Measurements from ENCODE around the gene PDE6D. TPM values are rescaled to one million over a fixed set of nuclear protein-coding genes. Genes with fewer than 3 reads are reported as not detected.

The PDE6D gene
- polyA plus RNA-seq, 12 donors: 15.6 to 31.9 (median 19.5) TPM; not detected in 1

DNA sequence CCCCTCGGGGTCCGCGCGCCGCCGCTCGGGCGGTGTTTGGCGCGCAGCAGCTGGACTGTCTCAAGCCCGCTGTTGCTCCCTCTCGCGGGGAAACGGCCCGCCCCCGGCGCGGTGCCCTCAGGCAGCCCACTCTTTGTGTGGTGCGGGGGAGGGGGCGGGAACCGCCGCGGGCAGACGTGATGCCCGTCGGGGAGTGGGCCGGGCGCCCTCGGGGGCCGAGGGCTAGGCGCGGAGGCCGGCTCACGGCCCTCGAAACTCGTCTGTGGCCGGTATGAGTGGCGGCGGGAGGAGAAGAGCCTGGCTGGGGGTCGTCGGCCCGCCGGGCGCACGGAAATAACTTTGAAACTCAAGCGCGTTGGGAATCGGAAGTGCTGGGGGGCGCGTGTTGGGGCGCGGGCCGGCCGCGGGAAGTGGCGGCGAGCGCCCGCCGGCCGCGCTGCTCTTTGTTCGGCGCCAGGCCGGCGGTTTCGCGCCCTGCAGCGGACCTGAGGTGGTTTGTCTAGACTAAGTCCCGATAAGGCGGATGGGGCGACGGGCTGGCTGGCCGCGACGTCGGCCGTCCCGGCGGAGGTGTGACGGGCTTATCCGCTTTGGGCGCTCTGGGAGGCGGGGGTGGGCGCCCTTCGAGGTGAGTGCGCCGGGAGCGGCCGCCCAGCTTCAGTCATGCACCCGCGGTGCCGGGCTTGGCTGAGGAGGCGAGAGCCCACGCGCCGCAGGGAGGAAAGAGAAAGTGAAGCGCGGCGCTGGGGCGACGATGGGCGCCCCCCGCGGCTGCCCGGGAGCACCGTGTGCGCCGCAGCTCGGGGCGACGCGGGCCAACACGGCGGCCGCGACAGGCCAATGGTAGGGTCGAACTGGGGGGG is 72.1 kb downstream of the PDE6D start:
- DNase-seq: no peak

DNA sequence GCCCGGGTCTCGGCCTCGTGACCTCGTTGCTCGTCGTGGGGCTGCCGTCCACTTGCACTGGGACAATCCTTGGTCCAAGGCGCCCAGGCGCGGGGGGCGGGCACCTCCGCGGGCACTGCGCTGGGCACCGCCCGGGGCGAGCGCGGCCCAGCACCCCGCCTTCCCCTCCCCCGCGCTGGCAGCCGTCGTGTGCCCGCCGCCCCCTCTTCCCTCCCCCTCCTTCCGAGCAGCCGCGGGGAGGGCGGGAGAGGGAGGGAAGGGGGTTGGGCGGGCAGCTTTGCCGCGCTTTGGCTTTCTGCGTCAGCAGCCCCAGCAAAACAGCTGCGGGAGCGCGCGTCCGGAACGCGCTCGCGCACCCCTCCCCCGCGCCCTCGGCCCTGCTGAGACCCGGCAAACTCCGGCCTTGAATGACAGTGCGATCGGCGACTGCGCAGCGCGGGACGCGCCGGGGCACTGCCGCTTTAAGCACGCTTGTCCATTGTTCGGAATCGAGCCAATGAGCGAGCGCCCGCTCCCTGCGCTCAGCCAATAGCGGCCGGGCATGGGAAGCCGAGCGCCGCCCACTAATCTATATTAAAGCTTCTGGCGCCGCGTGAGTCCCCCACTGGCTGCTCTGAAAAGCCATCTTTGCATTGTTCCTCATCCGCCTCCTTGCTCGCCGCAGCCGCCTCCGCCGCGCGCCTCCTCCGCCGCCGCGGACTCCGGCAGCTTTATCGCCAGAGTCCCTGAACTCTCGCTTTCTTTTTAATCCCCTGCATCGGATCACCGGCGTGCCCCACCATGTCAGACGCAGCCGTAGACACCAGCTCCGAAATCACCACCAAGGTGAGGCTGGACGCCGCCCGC is 72.9 kb downstream of the PDE6D start, which contains the start of gene PTMA:
Gene PTMA (plus strand): TSS at position 599 of the 846 bp plus-strand sequence. CDS start 182 bp downstream, at position 781.
- DNase-seq: peak; percentile 100

DNA sequence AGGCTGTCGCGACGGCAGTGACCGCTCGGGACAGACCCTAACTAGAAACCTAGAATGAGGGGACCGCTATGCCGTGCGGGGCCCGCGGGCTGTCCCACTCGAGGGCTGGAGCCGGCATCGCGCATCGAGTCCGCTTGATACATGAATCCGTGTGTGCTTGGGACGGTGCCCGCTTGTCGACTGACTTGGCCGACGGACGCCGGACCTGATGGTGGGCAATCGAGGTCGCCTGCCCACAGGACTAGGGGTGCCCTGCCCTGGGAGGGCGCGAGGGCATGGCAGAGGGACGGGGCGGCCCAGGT is 73.5 kb downstream of the PDE6D start:
- peak; percentile 83 for DNase-seq

DNA sequence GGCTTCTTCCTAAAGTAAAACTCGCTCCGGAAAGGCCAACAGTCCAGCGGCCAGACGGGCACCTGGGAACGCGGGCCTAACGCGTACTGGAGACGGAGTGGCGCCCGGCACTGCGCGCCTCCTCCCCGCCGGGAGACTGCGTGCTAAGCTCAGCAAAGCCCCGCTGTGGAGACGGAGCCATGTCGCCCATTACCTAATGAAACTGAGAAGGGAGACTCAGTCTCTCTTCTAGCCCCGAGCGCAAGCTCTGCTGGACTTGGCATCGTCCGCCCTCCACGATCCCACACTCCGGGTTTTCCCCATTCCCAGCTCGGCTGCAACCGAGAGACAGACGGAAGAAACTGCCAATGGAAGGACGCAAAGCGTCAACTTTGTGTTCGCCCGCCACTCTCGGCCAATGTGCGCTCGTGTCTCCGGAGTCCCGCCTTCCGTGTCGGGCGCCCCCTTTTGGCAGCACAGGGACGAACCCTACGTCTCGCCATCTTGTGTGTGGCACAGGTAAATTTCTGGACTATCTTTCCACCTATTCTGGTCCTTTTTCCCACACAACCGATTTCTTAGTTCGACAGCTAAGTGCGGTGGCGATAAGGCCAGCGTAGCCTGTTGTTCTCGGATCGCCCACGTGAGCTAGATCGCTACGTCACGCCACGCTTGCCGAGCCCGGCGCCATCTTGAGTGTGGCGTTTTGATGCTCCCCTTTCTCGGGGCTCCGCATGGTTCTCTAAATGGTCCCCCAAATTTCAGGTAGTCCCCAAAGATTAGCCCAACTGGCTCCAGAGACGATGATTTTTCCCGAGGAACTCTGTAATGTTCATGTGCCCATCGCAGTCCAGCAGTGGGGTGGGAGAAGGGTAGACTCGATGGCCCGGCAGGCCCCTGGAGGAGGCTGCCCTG is 74.1 kb downstream of the PDE6D start:
- DNase-seq: peak; percentile 99

DNA sequence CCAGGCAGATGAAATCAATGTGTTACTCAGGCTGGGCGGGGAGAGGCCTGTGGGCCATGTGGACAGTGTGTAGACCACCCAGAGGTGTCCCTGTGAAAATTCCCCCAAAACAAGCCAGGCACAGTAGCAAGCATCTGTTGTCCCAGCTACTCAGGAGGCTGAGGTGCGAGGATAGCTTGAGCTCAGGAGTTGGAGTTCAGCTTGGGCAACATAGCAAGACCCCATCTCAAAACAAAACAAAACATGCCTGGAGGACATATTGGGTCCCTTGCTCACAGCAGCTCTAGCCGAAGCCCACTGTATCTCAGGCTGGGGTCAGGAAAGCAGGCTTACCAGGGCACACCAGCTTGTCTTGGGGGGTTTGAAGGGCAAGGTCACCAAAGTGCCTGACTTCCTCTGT is 77.1 kb downstream of the PDE6D start:
- DNase-seq: no peak

DNA sequence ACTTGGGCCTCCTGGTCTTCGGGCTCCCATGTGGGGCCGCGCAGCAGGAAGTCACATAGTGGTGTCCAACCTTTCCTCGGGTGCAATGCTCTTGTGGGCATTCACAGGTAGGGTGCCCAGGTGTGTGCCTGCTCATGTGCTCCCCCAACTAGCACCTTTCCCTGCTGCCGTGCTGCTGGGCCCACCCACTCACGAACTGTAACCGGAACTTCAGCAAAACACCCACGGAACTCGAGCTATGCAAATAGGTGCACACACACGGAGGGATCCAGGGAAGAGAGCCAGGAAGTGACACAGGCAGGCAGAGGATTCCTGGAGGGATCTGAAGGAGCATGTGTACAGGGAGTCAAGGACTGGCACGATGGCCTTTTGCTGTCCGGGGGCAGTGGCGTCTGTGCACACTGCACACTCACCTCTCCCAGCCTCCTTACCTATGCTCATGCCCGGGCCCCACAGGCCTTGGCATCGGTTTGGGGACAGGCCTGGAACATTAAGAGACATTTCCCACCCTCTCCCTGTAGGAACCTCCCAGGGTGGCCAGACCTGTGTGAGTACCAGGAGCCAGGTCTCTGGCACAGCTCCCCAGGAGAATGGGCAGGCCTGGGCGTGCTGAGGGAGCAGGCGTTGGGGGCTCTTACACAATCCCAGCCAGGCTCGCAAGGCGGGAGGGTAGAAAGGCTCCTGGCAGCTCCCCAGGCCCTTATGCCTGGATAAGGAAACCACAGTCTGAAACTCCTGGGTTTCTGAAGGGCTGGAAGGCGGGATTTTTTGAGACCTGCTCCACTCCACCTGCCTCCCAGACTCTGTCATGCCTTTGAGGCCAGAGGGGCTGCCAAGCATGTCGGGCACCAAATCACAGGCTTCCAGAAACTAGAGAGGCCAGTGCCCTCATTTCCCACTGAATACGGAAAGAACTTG is 79.4 kb downstream of the PDE6D start:
- DNase-seq: no peak

DNA sequence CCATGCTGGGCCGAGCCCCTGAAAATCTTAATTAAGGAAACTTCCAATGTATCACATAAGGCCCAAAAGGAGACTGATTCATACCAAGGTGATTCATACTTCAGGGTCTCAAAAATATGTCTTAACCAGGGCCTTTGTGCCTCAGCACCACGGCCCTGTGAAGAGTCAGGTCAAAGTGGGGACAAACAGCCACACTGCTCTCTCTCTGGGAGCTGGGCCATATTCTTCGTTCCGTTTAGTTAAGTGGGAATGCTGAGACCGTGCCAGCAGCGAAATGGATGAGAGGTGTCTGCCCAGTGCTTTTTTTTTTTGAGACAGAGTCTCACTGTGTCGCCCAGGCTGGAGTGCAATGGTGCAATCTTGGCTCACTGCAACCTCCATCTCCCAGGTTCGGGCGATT is 82.1 kb downstream of the PDE6D start:
- no peak for DNase-seq

DNA sequence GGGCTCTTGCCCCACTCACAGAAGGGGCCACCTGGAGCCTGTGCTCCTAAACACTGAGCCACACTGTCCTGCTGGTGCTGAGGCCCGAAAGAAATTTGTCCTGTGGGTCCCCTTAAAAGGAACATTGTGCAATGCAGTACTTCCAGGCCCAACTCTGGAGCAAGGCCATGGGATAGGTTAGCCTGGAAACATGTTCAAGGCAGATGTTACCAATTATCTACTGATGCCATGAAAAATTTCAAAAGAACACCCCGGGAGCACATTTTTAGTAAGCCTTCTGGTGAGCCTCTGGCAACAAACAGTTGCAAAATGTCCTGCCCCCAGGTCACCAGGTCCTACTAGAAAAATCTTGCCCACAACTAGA is 85.1 kb downstream of the PDE6D start:
- DNase-seq: no peak

DNA sequence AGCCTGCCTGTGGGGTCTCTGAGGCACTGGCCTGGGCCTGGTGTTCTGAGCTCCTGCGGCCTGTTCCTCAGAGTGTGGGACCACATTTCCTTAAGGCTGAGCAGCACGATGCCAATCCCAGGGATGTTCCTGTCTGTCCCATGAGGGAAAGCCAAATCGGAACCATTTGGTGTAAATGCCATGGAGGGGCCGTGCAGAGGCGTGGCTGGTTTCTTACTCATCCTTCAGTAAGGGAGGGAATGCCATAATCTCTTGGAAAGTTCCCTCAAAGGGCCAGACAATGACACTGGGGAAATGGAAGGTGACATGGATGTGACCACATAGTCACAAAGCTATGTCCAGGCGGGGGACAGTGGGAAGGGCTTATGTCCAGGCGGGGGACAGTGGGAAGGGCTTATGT is 87.1 kb downstream of the PDE6D start:
- DNase-seq: no peak

DNA sequence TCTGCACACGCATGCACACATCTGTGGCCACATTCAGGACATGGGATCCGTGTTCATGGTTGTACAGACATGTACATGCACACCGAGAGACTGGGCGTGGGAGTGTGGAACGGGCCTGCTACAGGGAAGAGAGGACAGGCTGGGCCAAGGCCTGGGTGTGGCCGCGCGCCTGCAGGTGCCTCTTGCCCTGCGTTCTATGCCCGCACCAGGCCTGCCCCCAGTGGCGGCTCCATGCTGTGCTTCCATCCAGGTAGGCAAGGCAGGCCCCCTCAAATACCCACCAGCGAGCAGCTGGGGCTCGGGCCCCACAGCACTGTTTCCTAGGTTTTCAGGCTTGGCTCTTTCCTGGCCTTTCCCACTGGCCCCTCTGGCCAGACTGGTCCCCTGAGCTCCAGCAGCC is 88.2 kb downstream of the PDE6D start:
- DNase-seq: no peak

DNA sequence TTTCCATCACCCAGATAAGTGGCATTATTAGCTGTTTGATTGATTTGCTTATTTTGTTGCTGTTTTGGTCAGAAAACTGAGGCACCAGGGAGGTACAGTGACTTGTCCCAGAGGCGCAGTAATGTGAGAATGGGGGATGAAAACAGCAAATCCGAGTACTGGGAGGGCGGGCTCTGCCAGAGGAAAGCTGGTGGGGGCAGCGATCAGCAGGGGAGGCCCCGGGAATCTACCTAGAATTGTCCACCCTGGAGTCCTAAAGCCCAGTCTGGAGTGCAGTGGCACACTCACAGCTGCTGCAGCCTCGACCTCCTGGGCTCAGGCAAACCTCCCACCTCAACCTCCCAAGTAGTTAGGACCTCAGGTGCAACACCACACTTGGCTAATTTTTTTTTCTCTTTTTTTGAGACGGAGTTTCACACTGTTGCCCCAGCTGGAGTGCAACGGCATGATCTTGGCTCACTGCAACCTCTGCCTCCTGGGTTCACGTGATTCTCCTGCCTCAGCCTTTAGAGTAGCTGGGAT is 89.8 kb downstream of the PDE6D start:
- DNase-seq: no peak

DNA sequence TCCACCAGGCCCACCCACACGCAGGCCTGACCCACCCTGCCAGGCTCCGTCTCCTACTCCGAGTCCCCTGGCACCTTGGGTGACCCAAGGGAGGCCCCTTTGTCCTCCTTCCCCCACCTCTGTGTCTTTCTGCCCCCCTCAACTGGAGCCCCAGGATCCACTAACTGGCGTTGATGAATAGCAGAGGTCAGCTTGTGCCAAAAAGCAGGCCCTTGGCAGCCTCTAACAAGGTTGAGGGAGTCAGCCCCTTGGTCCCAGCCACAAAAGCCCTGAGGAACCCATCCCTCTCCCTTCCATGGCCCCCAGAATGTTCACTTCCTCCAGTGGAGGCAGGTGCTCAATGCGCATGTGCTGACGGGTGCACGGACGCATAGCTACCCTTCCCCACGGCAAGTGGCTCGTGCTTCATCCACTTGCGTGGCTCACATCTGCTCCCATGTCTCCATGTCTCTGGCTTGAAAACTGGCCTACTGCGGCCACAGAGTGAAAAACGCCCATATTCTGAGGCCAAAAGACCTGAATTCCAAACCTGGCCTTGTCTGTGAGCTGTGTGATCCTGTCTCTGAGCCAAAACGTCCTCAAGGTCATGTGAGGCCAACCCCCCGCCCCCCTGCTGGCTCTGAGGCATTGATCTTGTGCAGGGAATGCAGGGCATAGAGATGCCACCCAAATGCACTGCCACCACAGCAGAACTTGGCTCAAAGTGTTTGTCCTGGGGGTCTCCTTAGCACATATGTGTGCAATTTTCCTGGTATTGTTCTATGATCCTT is 91.8 kb downstream of the PDE6D start:
- no peak for DNase-seq

DNA sequence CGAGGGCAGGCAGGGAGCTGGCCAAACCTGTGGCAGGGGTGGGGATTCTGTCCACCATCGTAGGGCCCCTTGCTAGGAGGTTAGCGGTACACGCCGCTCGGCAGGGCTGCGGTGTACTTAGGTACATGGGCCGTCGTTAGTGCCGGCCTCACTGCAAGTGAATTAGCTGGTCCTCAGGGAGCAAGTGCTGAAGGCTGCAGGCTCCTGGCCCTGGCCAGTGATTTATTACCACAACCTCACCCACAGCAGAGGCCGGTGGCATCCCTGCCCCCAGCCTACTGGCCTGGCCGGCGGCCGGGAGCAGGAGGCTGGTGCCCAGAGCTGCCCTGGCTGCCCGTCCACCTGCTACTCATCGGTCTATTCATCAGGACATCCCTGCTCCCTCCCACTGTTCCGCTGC is 92.4 kb downstream of the PDE6D start:
- no peak for DNase-seq

DNA sequence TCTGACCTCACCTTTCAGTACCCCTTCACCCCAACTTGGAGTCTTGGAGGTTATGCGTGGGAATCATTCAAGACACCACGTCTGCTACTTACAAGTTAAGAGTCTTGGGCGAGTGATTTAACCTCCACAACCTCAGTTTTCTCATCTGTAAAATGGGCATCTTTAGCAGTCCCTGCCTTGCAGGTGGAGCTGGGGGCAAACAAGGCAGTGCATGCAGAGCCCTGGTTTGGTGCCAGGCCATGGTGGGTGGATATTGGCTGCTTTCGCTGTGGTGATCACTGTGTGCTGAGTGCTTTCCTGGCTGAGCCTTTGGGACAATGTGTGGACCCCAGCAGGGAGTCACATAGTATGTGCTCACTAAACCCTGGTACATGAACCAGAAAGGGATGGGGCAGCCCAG is 93.1 kb downstream of the PDE6D start:
- no peak for DNase-seq

DNA sequence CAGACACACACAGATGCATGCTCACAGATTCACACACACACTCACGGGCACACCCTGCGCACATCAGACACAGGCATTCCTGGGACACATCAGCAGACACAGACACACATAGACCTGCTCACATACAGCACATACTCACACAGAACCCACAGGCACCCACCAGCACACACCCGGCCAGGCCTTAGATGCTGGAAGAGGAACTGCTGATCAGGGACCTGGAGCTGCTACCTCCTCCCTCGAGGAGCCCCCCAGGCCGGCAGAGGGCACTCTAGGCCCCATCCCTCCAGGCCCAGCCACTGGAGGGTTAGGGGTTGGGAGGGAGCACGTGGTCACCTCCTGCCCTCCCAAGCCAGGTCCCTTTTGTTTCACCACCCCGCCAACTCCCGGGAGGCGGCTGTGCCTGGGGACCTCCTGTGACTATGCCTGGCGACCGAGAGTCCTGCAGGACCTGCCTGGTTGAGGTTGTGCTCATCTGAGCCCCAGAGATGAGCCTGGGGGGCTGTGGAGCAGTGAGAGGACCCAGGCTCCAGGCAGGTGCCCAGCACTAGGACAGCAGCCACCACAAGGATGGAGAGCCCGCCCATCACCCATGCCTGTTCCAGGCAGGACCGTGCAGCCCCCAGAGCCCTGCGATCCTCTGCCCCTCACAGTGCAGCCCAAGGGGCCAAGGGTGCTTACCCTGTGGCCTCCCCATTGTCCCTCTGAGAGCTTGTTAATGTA is 93.8 kb downstream of the PDE6D start:
- no peak for DNase-seq

DNA sequence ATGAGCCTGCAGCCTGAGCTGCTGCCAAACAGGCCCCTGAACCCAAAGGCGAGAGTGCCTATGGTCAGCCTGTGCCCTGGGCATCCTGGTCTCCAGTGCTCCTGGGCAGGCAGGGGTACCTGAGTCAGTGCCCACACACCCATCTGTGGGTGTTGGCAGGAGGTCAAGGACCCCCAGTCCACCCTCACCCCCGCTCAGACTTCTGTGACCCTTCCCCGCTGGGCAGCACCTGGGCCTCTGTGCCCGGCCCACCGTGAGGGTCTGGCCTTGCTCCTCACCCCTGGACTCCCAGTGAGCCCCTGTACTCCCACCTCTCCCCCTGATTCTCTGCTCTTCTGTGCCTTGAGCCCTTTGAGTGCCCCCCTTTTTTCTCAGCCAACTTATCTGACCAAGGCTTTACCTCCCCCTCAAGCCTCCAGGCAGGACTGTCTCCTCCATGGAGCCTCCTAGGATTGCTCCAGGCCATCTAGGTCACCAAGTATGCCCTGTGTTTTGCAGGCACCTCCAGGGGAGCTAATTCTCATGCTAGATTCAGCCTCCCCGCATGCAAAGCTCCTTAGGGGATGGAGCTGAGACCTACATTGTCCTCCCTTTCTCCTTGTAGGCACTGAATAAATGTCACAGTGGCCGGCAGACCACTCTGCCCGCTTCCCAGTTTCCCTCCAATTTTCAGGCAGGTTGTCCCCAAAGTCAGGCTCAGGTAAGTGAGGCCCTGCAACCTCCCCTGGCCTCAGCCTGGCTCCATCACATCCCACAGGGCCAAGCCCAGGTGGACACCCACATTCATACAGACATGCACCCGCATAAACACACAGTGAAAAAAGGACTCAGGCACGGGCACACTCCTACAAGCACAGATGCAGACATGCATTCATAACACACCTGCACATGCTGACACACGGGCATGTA is 94.6 kb downstream of the PDE6D start:
- no peak for DNase-seq

DNA sequence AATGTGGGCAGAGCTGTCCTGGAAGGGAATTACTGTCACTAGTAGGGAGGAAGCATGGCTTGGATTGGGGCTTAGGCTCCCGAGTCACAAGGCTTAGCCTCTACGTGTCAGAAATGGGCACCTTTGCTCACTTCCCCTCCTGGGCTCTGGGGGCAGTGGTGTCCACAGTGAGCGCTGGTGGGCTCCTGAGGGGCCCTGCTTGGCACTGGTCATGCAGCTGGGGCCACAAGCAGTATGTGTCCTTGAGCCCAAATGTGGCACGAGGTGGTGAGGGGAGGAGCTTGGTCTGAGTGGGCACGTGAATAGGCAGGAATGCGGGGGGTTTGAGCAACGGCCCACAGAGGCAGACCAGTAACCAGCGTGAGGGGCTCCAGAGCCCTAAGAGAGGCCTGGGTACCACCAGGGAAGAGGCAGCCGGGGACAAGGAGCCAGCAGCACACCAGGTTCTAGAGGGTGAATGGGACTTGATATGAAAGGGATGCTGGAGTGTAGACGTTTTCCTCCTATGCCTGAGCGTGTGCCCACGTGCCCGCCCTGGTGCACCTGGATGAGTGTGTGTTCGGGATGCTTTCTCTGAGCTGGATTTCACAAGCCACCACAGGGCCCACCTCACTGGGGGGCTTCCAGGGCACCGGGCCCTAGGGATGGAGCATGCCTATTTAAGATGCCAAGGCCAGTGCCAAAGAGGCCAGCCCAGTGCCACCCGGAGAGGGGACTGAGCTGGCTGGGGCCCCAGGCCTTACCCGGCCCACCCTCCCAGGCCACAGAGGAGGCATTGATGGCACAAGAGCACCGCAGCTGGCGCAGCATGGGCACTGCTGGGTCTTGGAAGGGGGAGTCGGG is 95.5 kb downstream of the PDE6D start:
- DNase-seq: no peak
